ENCODE data around the gene RPUSD1. TPM values are rescaled to one million over a fixed set of nuclear protein-coding genes. Genes with fewer than 3 reads are reported as not detected.
A peak's percentile ranks its signal among the peaks of the same experiment; 100 is the strongest.
"Not testable (repeated sequence)": the region's sequence is repeated elsewhere in the genome, so short reads cannot be mapped to it uniquely, and the experiment has no call there.

Gene RPUSD1
- total RNA-seq, 1 donor from 2014 or later = 49.4 TPM

GRCh38 chr16:747978-748746, 40.0 kb downstream of the RPUSD1 start:
- DNase-seq (ENCODE audit: low spot score) = no peak
- H3K36me3 Mint-ChIP-seq (ENCODE audit: low read depth) = no peaks in the 10 kb centered on the region
- intact Hi-C loops (cut with micrococcal nuclease) = loop anchor here (10.0 kb wide), 1 partner anchor 227 kb away; the partner anchor contains the start of gene LMF1
- H3K27ac Mint-ChIP-seq = no peak overlapping the region
- no peaks in the 10 kb centered on the region for H3K9me3 Mint-ChIP-seq
- H3K4me3 Mint-ChIP-seq = no peak overlapping the region
- peaks cover 2% of the 10 kb centered on the region for H3K27me3 Mint-ChIP-seq (ENCODE audit: insufficient read depth)
- no peaks in the 10 kb centered on the region for H3K4me1 Mint-ChIP-seq (ENCODE audit: low read depth)

GRCh38 chr16:746637-747036, 41.5 kb downstream of the RPUSD1 start:
- H3K36me3 Mint-ChIP-seq (ENCODE audit: low read depth) = no peaks in the 10 kb centered on the region
- H3K27me3 Mint-ChIP-seq (ENCODE audit: insufficient read depth) = peaks cover 2% of the 10 kb centered on the region
- H3K4me3 Mint-ChIP-seq = no peak overlapping the region
- no peak for DNase-seq (ENCODE audit: low spot score)
- intact Hi-C loops (cut with micrococcal nuclease) = loop anchor here (10.0 kb wide), 1 partner anchor 228 kb away; the partner anchor contains the start of gene LMF1
- no peaks in the 10 kb centered on the region for H3K9me3 Mint-ChIP-seq
- no peak overlapping the region for H3K27ac Mint-ChIP-seq
- H3K4me1 Mint-ChIP-seq (ENCODE audit: low read depth) = no peaks in the 10 kb centered on the region

- DNase-seq (ENCODE audit: low spot score) = no peak
- Mint-ChIP-seq H3K27me3 (ENCODE audit: insufficient read depth) (no peaks in the 10 kb centered on the region), H3K4me1 (ENCODE audit: low read depth) (no peaks in the 10 kb centered on the region), H3K27ac (no peak overlapping the region), H3K36me3 (ENCODE audit: low read depth) (no peaks in the 10 kb centered on the region), H3K9me3 (no peaks in the 10 kb centered on the region), H3K4me3 (no peak overlapping the region)
- intact Hi-C loops (cut with micrococcal nuclease) = loop anchor here (10.0 kb wide), 1 partner anchor 229 kb away; the partner anchor contains the start of gene LMF1
Measured at GRCh38 chr16:745739-746138, 42.4 kb downstream of the RPUSD1 start.

GRCh38 chr16:743794-744500, 44.2 kb downstream of the RPUSD1 start:
- Mint-ChIP-seq H3K27ac (no peak overlapping the region), H3K9me3 (no peaks in the 10 kb centered on the region), H3K4me1 (ENCODE audit: low read depth) (no peaks in the 10 kb centered on the region), H3K4me3 (no peak overlapping the region), H3K36me3 (ENCODE audit: low read depth) (peaks cover 2% of the 10 kb centered on the region), H3K27me3 (ENCODE audit: insufficient read depth) (no peaks in the 10 kb centered on the region)
- intact Hi-C loops (cut with micrococcal nuclease) = loop anchor here (5.0 to 10.0 kb wide), 2 partner anchors 43 to 231 kb away; partner anchors contain the start of genes CHTF18, LMF1 and RPUSD1
- DNase-seq (ENCODE audit: low spot score) = no peak

GRCh38 chr16:742894-743293, 45.3 kb downstream of the RPUSD1 start:
- H3K27me3 Mint-ChIP-seq (ENCODE audit: insufficient read depth); H3K27ac Mint-ChIP-seq; H3K9me3 Mint-ChIP-seq; DNase-seq (ENCODE audit: low spot score); H3K4me3 Mint-ChIP-seq; H3K4me1 Mint-ChIP-seq (ENCODE audit: low read depth); H3K36me3 Mint-ChIP-seq (ENCODE audit: low read depth): not testable (repeated sequence)
- intact Hi-C loops (cut with micrococcal nuclease) = loop anchor here (5.0 to 10.0 kb wide), 2 partner anchors 44 to 232 kb away; partner anchors contain the start of genes CHTF18, LMF1 and RPUSD1

- Mint-ChIP-seq H3K36me3 (ENCODE audit: low read depth) (peaks cover 7% of the 10 kb centered on the region), H3K9me3 (no peaks in the 10 kb centered on the region), H3K4me3 (peak overlapping the region; percentile 80), H3K4me1 (ENCODE audit: low read depth) (peaks cover 4% of the 10 kb centered on the region), H3K27ac (no peak overlapping the region), H3K27me3 (ENCODE audit: insufficient read depth) (no peaks in the 10 kb centered on the region)
- intact Hi-C loops (cut with micrococcal nuclease) = loop anchor here (5.0 to 10.0 kb wide), 2 partner anchors 45 to 233 kb away; partner anchors contain the start of genes CHTF18, LMF1 and RPUSD1
- DNase-seq (ENCODE audit: low spot score) = no peak
Measured at GRCh38 chr16:741986-742629, 46.1 kb downstream of the RPUSD1 start.

GRCh38 chr16:740764-741505, 47.2 kb downstream of the RPUSD1 start, which contains the start of gene CIAO3:
Gene CIAO3 (minus strand): TSS chr16:740997. CDS start chr16:740985, 12 bp downstream.
- Mint-ChIP-seq H3K27me3 (ENCODE audit: insufficient read depth) (no peaks in the 10 kb centered on the region), H3K4me1 (ENCODE audit: low read depth) (peaks cover 9% of the 10 kb centered on the region), H3K9me3 (no peaks in the 10 kb centered on the region), H3K4me3 (peak within 1 kb of the TSS; percentile 85), H3K36me3 (ENCODE audit: low read depth) (peaks cover 11% of the 10 kb centered on the region), H3K27ac (peak within 1 kb of the TSS; percentile 73)
- intact Hi-C loops (cut with micrococcal nuclease) = loop anchor here (1.0 to 10.0 kb wide), 3 partner anchors 46 to 234 kb away; partner anchors contain the start of genes CHTF18, LMF1 and RPUSD1
- peak; percentile 92 for DNase-seq (ENCODE audit: low spot score)

GRCh38 chr16:740459-740763, 47.8 kb downstream of the RPUSD1 start:
- DNase-seq (ENCODE audit: low spot score) = no peak
- intact Hi-C loops (cut with micrococcal nuclease) = loop anchor here (1.0 to 10.0 kb wide), 3 partner anchors 47 to 234 kb away; partner anchors contain the start of genes CHTF18, LMF1 and RPUSD1

GRCh38 chr16:739560-740458, 48.4 kb downstream of the RPUSD1 start:
- Mint-ChIP-seq H3K36me3 (ENCODE audit: low read depth) (peaks cover 17% of the 10 kb centered on the region), H3K9me3 (no peaks in the 10 kb centered on the region), H3K27ac (no peak overlapping the region), H3K4me1 (ENCODE audit: low read depth) (peaks cover 17% of the 10 kb centered on the region), H3K4me3 (peak overlapping the region; percentile 85), H3K27me3 (ENCODE audit: insufficient read depth) (no peaks in the 10 kb centered on the region)
- DNase-seq (ENCODE audit: low spot score) = no peak
- intact Hi-C loops (cut with micrococcal nuclease) = loop anchor here (1.0 to 10.0 kb wide), 4 partner anchors 43 to 235 kb away; partner anchors contain the start of genes CHTF18, LMF1 and RPUSD1

More at GRCh38 chr16:740459-740763, 47.8 kb downstream of the RPUSD1 start:
- peak overlapping the region; percentile 23 for H3K27ac Mint-ChIP-seq
- H3K27me3 Mint-ChIP-seq (ENCODE audit: insufficient read depth) = no peaks in the 10 kb centered on the region
- H3K4me1 Mint-ChIP-seq (ENCODE audit: low read depth) = peaks cover 14% of the 10 kb centered on the region
- peaks cover 13% of the 10 kb centered on the region for H3K36me3 Mint-ChIP-seq (ENCODE audit: low read depth)
- H3K9me3 Mint-ChIP-seq = no peaks in the 10 kb centered on the region
- peak overlapping the region; percentile 85 for H3K4me3 Mint-ChIP-seq

GRCh38 chr16:736936-737481, 51.2 kb downstream of the RPUSD1 start:
- no peak overlapping the region for H3K4me3 Mint-ChIP-seq
- peaks cover 17% of the 10 kb centered on the region for H3K36me3 Mint-ChIP-seq (ENCODE audit: low read depth)
- DNase-seq (ENCODE audit: low spot score) = no peak
- no peaks in the 10 kb centered on the region for H3K9me3 Mint-ChIP-seq
- H3K27ac Mint-ChIP-seq = no peak overlapping the region
- intact Hi-C loops (cut with micrococcal nuclease) = loop anchor here (2.0 to 5.0 kb wide), 2 partner anchors 16 to 40 kb away; partner anchors contain the start of gene ANTKMT
- no peaks in the 10 kb centered on the region for H3K27me3 Mint-ChIP-seq (ENCODE audit: insufficient read depth)
- H3K4me1 Mint-ChIP-seq (ENCODE audit: low read depth) = peaks cover 17% of the 10 kb centered on the region

GRCh38 chr16:735982-736453, 52.2 kb downstream of the RPUSD1 start:
- Mint-ChIP-seq H3K27ac (peak overlapping the region; percentile 61), H3K36me3 (ENCODE audit: low read depth) (peaks cover 17% of the 10 kb centered on the region), H3K4me1 (ENCODE audit: low read depth) (peaks cover 17% of the 10 kb centered on the region), H3K27me3 (ENCODE audit: insufficient read depth) (no peaks in the 10 kb centered on the region), H3K4me3 (peak overlapping the region; percentile 39), H3K9me3 (no peaks in the 10 kb centered on the region)
- intact Hi-C loops (cut with micrococcal nuclease) = loop anchor here (2.0 to 5.0 kb wide), 2 partner anchors 15 to 39 kb away; partner anchors contain the start of gene ANTKMT
- DNase-seq (ENCODE audit: low spot score) = no peak

Data from activated T-helper 1 cell treated with anti-CD3 and anti-CD28 coated beads, Interleukin-12 subunit alpha, Interleukin-12 subunit beta, Interleukin-2, Interleukin-4 antibody, amounts not matched to agents 30 ng/mL and 10 ng/mL and 1 ng/mL, durations not matched to agents 14 hours and 24 hours and 36 hours (primary cell).